ENCODE measurements around the gene XAGE5.
"Not testable (repeated sequence)": the region's sequence is repeated elsewhere in the genome, so short reads cannot be mapped to it uniquely, and the experiment has no call there.

GRCh38 chrX:52856991-52857525, 46.0 kb downstream of the XAGE5 start:
- not testable (repeated sequence) for TF ChIP-seq CTCF (IDR thresholded peaks at IDR 0.05; ENCODE audit: low read length); EZH2 (IDR thresholded peaks at IDR 0.05; ENCODE audit: borderline replicate concordance, low read length)

Measured in OCI-LY1 (cell line).